ENCODE results near the gene C4orf54. TPM values are rescaled to one million over a fixed set of nuclear protein-coding genes. Genes with fewer than 3 reads are reported as not detected.

The C4orf54 gene
- total and polyA plus RNA-seq, 10 of the 15 experiments (the other 5 are each of a cell fraction or from before 2014, with no cell fraction given): 0.01 TPM; not detected in 9

GRCh38 chr4:99651811-99652485 is 5.7 kb downstream of the C4orf54 start (continued):
- TF ChIP-seq CUX1 (IDR thresholded peaks at IDR 0.05; ENCODE audit: insufficient replicate concordance, low read depth, low read length): no peak
- no peak for TF ChIP-seq IRF4 (IDR thresholded peaks at IDR 0.05; ENCODE audit: low read depth, low read length)
- TF ChIP-seq RAD51 (IDR thresholded peaks at IDR 0.05): no peak
- no peak for TF ChIP-seq BCL3 (IDR thresholded peaks at IDR 0.05; ENCODE audit: borderline replicate concordance, insufficient read depth, low read depth, low read length, poor library complexity, severe bottlenecking)
- no peak for TF ChIP-seq HDGF (IDR thresholded peaks at IDR 0.05)
- no peak for TF ChIP-seq NRF1 (conservative IDR thresholded peaks at IDR 0.05; ENCODE audit: low read depth, low read length)
- TF ChIP-seq EZH2 (IDR thresholded peaks at IDR 0.05; ENCODE audit: borderline replicate concordance, control insufficient read depth, low read depth, low read length): no peak
- TF ChIP-seq ZNF24 (IDR thresholded peaks at IDR 0.05): no peak
- TF ChIP-seq PBX3 (IDR thresholded peaks at IDR 0.05; ENCODE audit: insufficient replicate concordance, low read depth, low read length): no peak
- TF ChIP-seq ZSCAN29 (IDR thresholded peaks at IDR 0.05): no peak
- no peak for TF ChIP-seq CBX3 (IDR thresholded peaks at IDR 0.05; ENCODE audit: borderline replicate concordance, low read depth)
- TF ChIP-seq CREB1 (IDR thresholded peaks at IDR 0.05; ENCODE audit: low read depth): no peak
